Measurements from ENCODE around the gene EVI5L.

EVI5L gene

DNA sequence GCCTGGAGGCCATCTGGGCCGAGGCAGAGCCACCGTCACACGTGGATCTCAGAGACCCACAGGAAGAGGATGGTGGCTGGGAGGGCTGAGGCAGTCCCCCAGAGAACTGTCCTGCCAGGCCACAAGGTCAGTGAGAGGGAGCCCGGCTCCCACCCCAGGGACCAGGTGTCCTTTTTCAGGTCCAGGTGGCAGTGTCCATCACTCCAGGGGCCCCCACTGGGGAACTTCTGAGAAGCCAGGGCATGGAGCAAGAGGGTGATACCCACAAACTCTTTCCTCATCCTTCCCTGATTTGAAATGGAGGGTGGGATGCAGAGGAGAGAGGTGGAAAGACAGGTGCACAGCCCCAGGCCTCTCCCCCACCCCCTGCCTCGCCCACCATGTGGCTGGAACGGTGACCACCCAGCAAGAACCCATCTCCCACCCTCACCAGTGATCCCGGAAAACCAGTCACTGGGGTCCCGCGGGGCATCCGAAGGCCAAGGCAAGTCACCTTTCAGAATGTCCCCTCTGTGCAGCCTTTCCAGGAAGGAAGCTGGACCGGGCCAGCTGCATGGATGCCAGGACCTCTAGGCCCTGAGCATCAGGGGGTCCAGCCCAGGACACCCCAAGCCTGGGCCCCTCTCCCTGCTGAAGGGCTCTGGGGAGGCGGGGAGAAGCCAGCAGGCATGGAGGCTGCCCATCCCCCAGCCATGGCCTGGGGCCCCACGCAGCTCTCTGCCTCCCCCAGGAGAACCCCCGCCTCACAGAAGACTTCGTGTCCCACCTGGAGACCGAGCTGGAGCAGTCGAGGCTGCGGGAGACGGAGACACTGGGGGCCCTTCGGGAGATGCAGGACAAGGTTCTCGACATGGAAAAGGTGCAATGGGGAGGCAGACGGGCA, 30.1 kb downstream of the EVI5L start:
- no peak for DNase-seq (ENCODE audit: low read depth in 2 of 2)

DNA sequence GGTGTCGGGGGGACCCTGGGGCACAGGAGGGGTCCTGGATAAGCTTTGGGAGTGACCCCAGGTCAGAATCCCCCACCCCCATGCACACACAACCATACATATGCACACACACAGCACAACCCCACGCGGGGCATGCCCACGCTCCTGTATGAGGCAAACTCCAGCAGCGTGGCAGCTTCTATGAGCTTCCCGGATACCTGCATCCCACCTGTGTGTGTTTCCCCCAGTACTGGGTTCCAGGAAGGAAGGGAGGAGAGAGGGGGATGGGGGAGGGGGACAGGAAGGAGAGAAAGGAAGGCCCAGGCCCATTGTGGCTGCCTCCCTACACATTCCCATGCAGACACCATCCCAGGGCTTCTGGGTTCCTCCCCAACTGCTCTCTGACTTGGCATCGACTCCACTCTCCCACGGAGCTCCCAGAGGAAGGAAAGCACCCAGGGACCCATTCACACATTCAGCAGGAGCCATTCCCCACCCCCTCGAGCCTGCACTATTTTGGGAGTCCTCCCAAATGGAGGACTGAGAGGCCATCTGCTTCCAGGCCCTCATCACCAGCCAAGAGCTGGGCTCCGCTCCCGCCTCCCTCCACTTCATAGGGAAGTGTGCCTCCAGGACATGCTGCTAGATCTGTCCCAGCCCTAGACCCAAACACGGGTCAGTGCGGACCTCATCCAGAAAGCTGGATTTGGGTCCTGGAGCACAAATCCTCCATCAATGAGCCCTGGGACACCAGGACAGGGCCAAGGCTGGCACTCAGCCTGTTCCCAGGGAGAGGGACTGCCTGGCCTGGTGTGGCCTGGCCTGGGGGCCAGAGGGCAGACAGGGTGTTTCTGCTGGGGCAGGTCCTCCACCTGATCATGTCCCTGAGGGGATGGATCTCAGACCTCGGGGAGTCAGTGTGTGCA, 30.9 kb downstream of the EVI5L start:
- DNase-seq (ENCODE audit: low read depth in 2 of 2): no peak

DNA sequence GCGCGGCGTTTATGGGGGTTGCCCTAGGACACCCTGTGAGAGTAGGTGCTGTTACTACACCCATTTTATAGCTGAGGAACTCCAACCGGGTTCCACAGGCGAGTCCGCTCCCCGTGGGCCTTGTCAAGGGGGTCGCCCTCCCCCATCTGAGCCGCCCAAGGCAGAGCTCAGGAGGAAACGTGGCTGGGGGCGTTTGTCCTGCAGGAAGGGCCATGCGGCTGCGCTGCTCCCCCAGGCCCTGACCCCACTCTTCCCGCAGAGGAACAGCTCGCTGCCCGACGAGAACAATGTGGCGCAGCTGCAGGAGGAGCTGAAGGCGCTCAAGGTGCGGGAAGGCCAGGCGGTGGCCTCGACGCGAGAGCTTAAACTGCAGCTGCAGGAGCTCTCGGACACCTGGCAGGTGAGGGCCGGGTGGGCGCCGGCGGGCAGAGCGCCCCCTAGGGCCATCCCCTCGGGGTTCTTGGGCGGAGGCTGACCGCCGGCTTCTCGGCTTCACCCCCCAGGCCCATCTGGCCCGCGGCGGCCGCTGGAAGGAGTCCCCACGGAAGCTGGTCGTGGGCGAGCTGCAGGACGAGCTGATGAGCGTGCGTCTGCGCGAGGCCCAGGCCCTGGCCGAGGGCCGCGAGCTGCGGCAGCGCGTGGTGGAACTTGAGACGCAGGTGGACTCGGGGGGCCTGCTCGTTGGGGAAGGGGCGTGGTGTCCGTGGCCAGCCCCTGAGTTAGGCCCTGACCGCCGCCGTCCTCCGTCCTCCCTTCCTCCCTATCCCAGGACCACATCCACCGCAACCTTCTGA, 31.8 kb downstream of the EVI5L start:
- DNase-seq (ENCODE audit: low read depth in 2 of 2): no peak

DNA sequence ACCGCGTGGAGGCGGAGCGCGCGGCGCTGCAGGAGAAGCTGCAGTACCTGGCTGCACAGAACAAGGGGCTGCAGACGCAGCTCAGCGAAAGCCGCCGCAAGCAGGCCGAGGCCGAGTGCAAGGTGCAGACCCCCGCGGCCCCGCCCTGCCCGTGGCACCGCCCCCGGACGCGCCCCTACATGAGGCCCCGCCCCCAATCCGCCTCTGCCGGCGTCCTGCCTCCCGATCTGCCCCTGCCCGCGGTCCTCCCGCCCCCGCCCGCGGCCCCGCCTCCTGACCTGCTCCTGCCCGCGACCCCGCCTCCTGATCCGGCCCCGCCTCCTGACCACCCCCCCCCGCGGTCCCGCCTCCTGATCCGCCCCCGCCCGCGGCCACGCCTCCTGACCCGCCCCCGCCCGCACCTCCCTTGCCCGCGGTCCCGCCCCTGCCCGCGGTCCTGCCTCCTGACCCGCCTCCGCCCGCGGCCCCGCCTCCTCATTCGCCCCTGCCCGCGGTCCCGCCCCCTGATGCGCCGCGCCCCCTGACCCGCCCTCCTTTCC, 32.5 kb downstream of the EVI5L start:
- DNase-seq (ENCODE audit: low read depth in 2 of 2): peak; percentile 72 to 77

DNA sequence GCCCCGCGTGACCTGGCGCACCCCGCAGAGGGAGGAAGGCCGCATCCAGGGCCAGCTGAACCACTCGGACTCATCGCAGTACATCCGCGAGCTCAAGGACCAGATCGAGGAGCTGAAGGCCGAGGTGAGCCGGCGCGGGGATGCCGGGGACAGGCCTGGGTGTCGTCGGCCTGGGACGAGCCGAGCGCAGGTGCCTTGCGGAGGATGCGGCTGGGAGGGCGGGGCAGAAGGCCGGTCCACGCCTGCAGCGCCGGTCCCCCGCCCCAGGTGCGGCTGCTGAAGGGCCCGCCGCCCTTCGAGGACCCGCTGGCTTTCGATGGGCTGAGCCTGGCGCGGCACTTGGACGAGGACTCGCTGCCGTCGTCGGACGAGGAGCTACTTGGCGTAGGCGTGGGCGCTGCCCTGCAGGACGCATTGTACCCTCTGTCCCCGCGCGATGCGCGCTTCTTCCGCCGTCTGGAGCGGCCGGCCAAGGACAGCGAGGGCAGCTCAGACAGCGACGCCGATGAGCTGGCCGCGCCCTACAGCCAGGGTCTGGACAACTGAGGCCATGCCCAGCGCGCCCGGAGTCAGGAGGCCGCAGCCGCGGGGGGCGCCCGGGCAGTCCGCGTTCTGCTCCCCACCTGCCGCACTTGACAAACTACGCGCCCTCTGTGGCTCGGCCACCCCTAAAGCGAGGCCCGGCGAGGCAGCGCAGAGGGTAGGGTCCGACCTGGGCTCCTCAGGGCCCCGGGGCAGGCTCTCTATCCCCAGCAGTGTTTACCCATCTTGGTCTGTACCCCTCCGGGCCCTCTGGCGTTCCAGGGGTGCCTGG, 33.3 kb downstream of the EVI5L start:
- no peak for DNase-seq (ENCODE audit: low read depth in 2 of 2)

DNA sequence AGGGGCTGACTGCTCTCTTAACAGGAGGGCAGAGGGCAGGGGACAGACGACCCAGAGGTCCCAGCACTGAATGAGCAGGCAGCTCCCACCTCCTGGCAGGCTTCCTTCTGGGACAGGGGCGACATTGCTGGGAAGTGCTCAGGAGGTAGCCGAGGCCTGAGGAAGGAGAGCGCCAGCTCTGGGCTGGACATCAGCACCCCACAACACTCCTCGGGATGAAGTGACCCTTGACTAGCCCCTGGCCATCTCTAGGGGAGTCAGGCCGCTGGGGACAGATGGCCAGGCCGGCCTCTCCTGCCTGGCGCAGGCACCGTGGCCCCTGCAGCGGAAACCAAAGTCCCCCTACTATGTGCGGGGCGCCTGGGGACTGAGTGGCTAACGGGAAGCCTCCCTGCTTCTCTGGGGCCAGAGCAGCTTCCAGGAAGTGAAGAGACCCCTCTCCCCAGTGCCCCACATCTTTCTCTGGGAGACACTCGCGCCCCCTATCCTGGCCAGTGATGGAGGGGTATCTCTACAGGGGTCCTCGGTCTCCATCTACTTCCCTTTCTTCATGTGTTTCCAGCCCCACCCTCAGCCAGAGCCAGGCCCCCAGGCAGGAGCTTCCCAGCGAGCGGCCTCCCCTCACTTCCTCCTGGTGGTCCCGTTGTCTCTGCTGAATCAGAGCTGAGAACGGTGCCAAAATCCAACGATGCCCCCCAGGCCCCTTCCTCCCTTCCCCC, 34.1 kb downstream of the EVI5L start:
- no peak for DNase-seq (ENCODE audit: low read depth in 2 of 2)

DNA sequence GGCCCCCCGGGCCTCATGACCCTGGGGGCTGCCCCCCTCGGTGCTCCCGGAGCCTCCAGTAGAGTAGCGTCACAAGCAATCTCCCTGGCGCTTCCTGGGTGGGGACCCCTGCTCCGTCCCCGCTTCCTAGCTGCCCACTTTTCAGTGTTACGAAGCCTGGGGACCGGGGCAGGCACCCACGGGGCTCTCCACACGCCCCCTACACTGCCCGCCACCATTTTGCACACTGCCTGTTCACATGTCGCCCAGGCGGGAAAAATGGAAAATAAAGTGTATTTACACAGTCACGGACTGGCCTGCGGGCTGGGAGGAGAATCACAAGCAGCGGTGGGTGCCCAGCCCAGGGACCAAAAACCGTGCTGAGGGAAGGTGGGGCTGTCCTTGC, 34.7 kb downstream of the EVI5L start:
- no peak for DNase-seq (ENCODE audit: low read depth in 2 of 2)

DNA sequence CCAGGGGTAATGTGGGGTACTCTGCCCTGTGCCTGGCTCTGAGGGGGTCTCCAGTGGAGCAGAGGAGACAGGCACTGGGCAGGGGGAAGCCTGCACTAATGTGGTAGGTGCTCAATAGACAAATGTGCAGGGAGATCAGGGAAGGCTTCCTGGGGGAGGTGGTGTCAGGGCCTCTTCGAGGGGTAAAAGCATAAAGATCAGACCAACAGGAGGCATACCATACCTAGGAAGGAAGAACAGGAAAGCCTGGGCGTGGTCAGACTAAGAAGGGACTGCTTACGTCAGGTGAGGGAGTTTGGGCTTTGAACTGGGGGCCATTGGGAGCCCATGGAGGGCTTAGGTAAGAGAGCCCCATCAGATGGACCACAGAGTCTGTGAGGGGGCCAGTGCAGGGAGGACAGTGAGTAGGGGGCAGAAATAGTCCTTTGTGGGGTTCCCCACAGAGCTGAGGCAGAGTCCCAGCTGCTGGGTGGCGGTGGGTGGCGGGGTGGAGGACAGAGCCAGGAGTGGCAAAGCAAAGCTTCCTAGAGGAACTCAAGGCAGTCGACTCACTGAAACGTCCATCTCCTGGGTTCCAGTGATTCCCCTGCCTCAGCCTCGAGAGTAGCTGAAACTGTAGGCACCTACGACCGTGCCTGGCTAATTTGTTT, 35.4 kb downstream of the EVI5L start:
- no peak for DNase-seq (ENCODE audit: low read depth in 2 of 2)

DNA sequence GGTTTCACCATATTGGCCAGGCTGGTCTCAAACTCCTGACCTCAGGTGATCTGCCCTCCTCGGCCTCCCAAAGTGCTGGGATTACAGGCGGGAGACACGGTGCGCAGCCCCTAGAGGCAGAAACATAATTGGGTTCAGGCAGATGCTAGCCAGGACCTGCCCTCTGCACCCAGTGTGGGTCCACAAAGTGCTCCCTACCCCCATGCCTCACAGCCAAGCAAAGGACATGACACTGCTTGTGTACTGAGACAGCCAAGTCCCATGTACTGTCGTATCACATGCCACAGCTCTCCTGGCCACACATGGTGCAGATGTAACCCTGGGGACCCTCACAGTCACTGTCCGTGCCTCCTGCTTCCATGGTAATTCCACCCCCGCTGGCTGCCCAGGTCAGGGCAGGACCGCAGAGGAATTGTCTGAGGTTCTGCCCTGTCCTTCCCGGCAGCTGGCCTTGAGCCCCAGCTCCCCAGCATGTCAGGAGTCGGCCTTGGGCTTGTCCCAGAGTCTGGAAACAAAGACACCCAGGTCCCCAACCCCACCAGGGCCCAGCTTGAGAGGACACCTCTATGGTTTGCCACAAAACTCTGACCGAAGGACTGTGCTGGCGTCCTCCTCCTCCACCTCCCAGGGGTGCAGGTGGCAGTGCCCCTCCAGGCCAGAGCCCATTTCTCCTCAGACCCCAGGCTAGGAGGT, 36.5 kb downstream of the EVI5L start:
- DNase-seq (ENCODE audit: low read depth in 2 of 2): no peak

DNA sequence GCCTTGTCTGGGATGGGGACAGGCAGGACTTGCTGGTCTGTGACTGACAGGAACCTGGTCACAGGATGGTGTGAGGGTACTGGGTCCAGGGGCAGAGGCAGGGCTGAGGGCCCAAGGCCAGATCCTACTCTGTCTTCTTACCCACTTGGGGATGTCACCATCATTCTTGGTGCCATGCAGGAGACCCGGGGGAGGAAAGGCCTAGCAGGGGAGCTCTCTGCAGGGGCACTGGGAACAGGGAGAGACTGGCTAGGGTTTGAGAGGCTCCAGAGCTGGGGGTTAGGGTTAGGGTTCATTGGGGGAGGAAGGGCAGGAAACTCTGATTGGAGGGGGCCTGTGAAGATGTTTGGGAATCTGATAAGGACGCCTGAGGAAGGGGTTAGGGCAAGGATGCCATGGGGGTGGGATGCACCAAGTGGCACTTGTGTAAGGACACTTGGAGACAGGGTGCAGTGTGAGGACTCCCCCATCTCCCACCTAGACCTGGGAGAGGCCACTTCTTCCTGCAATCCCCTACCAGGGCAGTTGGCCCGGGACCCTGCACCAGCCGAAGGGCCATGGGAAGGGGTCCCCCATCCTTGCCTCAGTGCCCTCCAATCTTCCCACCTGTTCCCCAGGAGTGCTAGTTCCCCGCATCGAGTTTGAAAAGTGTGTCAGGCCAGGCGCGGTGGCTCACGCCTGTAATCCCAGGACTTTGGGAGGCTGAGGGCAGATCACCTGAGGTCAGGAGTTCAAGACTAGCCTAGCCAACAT, 37.2 kb downstream of the EVI5L start:
- DNase-seq (ENCODE audit: low read depth in 2 of 2): no peak

DNA sequence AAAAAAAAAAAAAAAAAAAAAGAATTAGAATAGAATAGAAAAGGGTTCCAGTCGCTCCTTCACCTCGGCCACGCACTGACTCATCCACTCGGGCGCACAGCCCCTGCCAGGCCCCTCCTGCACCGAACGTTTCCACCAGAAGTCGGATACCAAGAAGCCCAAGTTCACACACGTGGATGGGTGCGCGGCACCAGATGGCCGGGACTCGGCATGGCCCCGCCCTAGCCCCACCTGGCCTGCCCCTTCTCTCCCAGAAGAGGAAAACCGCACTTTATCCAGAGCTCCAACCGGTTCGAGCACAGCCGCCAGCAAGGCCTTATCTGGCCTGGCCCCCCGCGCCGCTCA, 38.3 kb downstream of the EVI5L start:
- DNase-seq (ENCODE audit: low read depth in 2 of 2): no peak

DNA sequence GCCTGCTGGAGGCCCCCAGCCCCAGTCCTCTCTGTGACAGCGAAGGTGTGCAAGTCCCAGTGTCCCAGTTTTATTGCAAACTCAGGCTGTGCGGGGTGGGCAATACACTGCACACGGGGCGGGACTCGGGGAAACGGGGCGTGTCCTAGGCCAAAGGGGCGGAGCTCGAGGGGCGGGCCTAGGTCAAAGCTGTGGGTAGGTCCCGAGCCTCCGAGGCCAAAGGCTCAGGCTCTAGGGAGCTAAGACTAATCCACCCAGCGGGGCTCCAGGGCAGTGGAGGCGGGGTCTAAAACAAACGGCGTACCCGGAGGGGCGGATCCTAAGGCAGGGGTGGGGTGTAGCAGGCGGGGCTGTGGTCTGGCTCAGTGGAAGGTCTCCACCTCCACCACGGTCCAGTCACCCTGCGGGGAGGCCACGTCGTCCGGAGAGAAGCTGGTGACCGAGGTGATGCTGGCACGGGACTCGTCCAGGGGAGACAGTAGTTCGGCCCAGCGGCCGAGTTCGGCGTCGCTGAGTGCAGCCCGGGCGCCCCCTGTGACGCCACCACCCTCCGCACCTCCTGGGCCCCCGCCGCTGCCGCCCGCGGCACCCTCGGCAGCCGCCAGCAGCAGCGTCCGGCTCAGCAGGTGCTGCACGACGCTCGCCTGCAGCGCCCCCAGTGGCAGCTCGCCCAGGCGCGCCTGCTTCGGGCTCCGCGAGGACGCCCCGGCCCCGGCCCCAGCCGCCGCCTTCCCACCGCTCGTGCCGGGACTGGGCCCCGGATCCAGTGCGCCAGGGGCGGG, 38.8 kb downstream of the EVI5L start:
- peak; percentile 68 to 76 for DNase-seq (ENCODE audit: low read depth in 2 of 2)

DNA sequence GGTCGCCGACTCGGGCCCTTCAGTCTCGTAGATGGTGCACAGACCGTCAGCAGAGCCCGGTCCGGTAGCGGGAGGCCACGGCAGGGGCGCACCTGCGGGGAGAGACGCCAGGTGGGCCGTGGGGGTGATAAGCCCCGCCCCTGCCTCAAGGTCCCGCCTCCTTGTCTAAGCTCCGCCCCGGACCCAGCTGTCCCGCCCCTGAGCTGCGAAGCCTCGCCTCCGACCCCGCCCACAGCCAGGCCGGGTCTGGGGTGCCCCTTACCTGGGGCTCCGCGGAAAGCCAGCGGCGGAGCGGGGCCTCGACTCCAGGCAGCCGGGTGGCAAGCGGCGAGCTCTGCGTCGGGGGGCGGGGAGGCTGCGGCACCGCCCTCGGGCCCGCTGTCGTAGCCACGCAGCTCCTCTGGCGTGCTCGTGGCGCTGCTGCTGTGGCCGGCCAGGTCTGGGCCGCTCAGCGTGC, 39.5 kb downstream of the EVI5L start:
- DNase-seq (ENCODE audit: low read depth in 2 of 2): peak; percentile 59 to 71

DNA sequence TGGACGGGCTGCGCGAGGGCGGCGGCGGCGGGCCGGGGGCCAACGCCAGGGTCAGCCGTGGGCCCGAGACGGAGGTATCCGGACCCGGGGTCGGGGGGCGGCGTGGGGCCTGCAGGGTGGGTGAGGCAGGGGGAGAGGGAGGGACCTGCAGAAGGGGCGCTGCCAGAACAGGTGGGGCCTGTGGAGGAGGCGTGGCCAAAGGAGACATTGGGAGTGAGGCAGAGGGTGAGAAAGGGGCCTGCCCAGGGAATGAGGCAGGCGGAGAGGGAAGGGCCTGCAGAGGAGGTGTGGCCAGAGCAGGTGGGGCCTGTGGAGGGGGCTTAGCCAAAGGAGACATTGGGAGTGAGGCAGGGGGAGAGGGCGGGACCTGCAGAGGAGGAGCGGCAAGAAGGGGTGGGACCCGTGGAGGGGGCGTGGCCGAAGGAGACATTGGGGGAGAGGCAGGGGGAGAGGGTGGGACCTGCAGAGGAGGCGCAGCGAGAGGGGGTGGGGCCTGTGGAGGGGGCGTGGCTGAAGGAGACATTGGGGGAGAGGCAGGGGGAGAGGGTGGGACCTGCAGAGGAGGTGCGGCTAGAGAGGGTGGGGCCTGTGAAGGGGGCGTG, 40.0 kb downstream of the EVI5L start:
- peak in 1 of 2 donors; percentile 48 for DNase-seq (ENCODE audit: low read depth in 2 of 2)

DNA sequence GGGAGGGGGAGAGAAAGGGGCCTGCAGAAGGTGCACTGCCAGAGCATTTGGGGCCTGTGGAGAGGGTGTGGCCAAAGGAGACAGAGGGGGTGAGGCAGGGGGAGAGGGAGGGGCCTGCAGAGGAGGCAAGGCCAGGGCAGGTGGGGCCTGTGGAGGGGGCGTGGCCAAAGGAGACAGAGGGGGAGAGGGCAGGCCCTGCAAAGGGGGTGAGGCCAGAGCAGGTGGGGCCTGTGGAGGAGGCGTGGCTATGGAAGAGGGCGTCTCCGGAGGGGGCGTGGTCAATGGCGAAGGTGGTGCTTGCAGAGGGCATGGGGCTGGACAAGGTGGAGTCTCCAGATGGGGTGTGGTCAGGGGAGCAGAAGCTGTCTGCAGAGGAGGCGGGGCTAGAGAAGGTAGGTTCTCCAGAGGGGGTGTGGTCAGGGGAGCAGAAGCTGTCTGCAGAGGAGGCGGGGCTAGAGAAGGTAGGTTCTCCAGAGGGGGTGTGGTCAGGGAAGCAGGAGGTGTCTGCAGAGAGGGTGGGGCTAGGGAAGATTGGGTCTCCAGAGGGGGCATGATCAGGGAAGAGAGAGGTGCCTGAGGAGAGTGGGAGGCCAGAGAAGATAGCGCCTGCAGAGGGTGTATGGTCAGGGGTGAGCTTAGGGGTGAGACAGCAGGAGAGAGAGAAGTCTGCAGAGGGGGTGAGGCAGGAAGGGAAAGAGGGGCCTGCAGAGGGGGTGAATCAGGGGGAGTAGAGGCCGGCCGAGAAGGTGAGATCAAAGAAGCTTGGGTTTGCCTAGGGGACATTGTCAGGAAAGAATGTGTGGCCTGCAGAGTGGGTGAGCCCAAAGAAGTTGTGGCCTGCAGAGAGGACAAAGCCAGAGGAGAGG, 40.8 kb downstream of the EVI5L start:
- DNase-seq (ENCODE audit: low read depth in 2 of 2): peak; percentile 43 to 61

Measured in stimulated activated CD8-positive, alpha-beta memory T cell treated with anti-CD3 and anti-CD28 coated beads, Interleukin-2, amount 100 ng/mL, for 48 hours (primary cell).